Erythroblast (primary cell): Measurements from ENCODE around the gene CYP4F22.

Experiments used
- GATA1 ChIP-seq: IDR thresholded peaks from 2 replicates; pipeline ENCODE4 v1.6.1; 2011; ENCODE audit warnings: low read depth, mild to moderate bottlenecking, control low read depth, low read length, moderate library complexity
- POLR2A ChIP-seq: IDR thresholded peaks from 2 replicates; pipeline ENCODE4 v1.6.1; 2011; ENCODE audit warnings: mild to moderate bottlenecking, low read length

- no peak for TF ChIP-seq POLR2A
- no peak for TF ChIP-seq GATA1
These were observed 9.4 kb upstream of the CYP4F22 start for GRCh38 chr19:15498910-15499309.
